Ovary (tissue), 9 donors: ENCODE results near the gene TMEM258. TPM values are rescaled to one million over a fixed set of nuclear protein-coding genes. Genes with fewer than 3 reads are reported as not detected.

ENCODE experiments used
- DNase-seq, 5 donors: peaks; one replicate each; pipeline ENCODE4 v3.0.0-alpha.2; 2019 to 2020
- H3K27ac ChIP-seq, 2 donors: fragments of 200-600 bp; one replicate each; pipeline versions ENCODE4 v1.5.1 to v1.8.0; 2019 to 2022
- H3K27me3 ChIP-seq: fragments of 200-600 bp; one replicate; pipeline ENCODE4 v1.8.0; 2022
- H3K36me3 ChIP-seq: fragments of 200-600 bp; sonication (generic); one replicate; pipeline ENCODE4 v1.5.1; 2019
- H3K4me1 ChIP-seq: one replicate; pipeline ENCODE4 v1.8.1; 2013; ENCODE audit warnings: mild to moderate bottlenecking, moderate library complexity; ENCODE audit not compliant: insufficient read depth
- H3K4me3 ChIP-seq: fragments of 200-600 bp; sonication (generic); one replicate; pipeline ENCODE4 v1.5.1; 2017
- H3K9me3 ChIP-seq, 2 donors: fragments of 200-600 bp in 1 of 2; sonication (generic) in 1 of 2; one replicate each; pipeline versions ENCODE4 v1.5.1 to v1.8.1; 2013 to 2019; ENCODE audit warnings: mild to moderate bottlenecking in 1 of 2, moderate library complexity in 1 of 2
- EP300 ChIP-seq: sonication (generic); formaldehyde crosslinking; IDR thresholded peaks from one replicate; pipeline ENCODE4 v1.6.1; 2017; ENCODE audit warnings: antibody characterized with exemption
- POLR2A ChIP-seq: fragments of 450-650 bp; IDR thresholded peaks from one replicate; pipeline ENCODE4 v1.6.1; 2017; ENCODE audit warnings: antibody characterized with exemption, mild to moderate bottlenecking, moderate library complexity
- WGBS, 3 donors: extraction: QIAGEN DNeasy Blood & Tissue Kit in 1 of 3; methylation state at CpG; one replicate each; pipeline versions ENCODE4 v1.1.5 to v1.1.7; 2013 to 2017; 5-methylcytosine and 5-hydroxymethylcytosine counted together
- intact Hi-C, 4 donors: fragments of 100-400 bp; cut with DNase I; formaldehyde crosslinking; loops; one replicate each; pipeline versions ENCODE4 v1.11.0 to v1.15.1; 2022 to 2023
- polyA plus RNA-seq, 2 donors: library from polyadenylated mRNA; stranded (reverse); fragments of 200-250 nt in 1 of 2; fragments of 350-450 nt in 1 of 2; fragmentation: Illumina TruSeq in 1 of 2; extraction: RNeasy Lipid Tissue Mini Kit (QIAGEN cat#74804) in 1 of 2; gene quantifications; one replicate each; pipeline ENCODE4 v1.2.3, GENCODE V29; 2013 to 2014
- total RNA-seq, 7 donors: library from RNA; depleted of rRNA in 2 of 7; stranded (reverse); fragments of >200 nt in 2 of 7; fragmentation: NEBNext Ultra II Directional in 3 of 7; extraction: Animal tissue kit (Norgen Biotek cat#: 25700) in 3 of 7; gene quantifications; one replicate each; pipeline versions ENCODE4 v1.1.0 to v1.2.4, GENCODE V29; 2016 to 2023
- TF ChIP-seq, protein P1 (sequence below), 3 donors: fragments of 450-650 bp in 2 of 3; fragments of 200-600 bp in 1 of 3; IDR thresholded peaks; one replicate each; pipeline versions ENCODE4 v1.5.1 to v1.8.0; 2016 to 2022; ENCODE audit warnings: antibody characterized with exemption in 3 of 3, mild to moderate bottlenecking in 1 of 3
- donor health status: DM: no; HTN: no; CAD: no; lungs with moderate emphysema.
- donor health status: DM: no; HTN: no; CAD: no.
- donor health status: Bipolar disorder and iron deficiency.
- donor health status: DM: yes; HTN: yes; CAD: no.
- donor health status: DM: no; HTN: no; CAD: no.
- donor health status: DM: yes; HTN: yes; CAD: no.

TMEM258 gene
- total and polyA plus RNA-seq, 9 donors: 32.2 to 192 (median 119) TPM

- Histone ChIP-seq H3K27ac (no peak overlapping the region), H3K4me1 (no peaks in the 10 kb centered on the region), H3K36me3 (no peaks in the 10 kb centered on the region), H3K27me3 (no peaks in the 10 kb centered on the region), H3K4me3 (no peak overlapping the region), H3K9me3 (no peaks in the 10 kb centered on the region)
- TF ChIP-seq POLR2A (no peak), EP300 (no peak)
- TF ChIP-seq, protein P1, sequence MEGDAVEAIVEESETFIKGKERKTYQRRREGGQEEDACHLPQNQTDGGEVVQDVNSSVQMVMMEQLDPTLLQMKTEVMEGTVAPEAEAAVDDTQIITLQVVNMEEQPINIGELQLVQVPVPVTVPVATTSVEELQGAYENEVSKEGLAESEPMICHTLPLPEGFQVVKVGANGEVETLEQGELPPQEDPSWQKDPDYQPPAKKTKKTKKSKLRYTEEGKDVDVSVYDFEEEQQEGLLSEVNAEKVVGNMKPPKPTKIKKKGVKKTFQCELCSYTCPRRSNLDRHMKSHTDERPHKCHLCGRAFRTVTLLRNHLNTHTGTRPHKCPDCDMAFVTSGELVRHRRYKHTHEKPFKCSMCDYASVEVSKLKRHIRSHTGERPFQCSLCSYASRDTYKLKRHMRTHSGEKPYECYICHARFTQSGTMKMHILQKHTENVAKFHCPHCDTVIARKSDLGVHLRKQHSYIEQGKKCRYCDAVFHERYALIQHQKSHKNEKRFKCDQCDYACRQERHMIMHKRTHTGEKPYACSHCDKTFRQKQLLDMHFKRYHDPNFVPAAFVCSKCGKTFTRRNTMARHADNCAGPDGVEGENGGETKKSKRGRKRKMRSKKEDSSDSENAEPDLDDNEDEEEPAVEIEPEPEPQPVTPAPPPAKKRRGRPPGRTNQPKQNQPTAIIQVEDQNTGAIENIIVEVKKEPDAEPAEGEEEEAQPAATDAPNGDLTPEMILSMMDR (IDR thresholded peaks at IDR 0.05): no peak
- WGBS, 3 donors: 30 to 44% (median 41%) methylated on average over 15 of the region's 15 CpGs
- DNase-seq: no peak
- intact Hi-C loops: no loop called here
Measured at GRCh38 chr11:61762798-61763197, 29.6 kb downstream of the TMEM258 start.

GRCh38 chr11:61762223-61762615, 30.2 kb downstream of the TMEM258 start:
- Histone ChIP-seq H3K36me3 (no peaks in the 10 kb centered on the region), H3K4me1 (no peaks in the 10 kb centered on the region), H3K27ac (no peak overlapping the region), H3K9me3 (no peaks in the 10 kb centered on the region), H3K27me3 (no peaks in the 10 kb centered on the region), H3K4me3 (no peak overlapping the region)
- intact Hi-C loops: no loop called here
- 72 to 90% (median 76%) methylated on average over 10 of the region's 10 CpGs for WGBS, 3 donors
- no peak for DNase-seq
- TF ChIP-seq, protein P1 (IDR thresholded peaks at IDR 0.05): no peak
- TF ChIP-seq EP300: no peak
- TF ChIP-seq POLR2A: no peak

DNA sequence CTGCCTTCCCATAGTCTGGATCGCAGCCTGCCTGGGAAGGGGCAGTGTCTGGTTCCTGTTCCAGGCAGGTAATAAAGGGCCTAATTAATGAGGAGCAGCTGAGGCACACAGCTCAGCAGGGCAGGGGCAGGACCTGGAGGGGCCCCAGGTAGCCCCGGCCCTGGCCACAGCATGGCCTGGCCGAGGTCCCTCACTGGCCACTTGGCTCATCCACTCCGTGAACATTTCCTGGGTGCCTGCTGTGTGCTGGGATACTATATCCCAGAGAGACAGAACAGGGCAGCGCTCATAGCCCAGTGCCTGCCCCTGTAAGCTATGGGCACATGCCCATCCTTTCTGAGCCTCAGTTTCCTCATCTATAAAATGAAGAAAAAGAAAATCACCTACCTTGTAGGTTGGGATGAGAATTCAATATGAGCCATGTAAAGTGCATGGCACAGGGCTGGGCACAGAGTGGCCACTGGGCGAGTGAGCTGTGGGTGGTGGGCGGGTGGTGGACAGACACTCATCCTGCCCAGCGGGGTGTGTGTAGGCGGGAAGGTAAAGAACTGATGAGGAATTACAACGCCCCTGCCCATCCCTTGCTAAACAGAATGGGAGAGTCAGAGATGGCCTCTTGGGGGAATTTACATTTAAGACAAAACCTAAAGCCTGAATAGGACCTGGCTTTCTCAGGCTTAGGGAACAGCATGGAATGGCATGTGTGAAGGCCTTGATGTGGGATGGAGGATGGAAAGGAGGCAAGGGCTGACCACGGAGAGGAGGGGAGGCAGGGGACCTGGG, 30.8 kb downstream of the TMEM258 start:
- no peak for DNase-seq
- H3K27me3 ChIP-seq: no peaks in the 10 kb centered on the region
- 81 to 87% (median 84%) methylated on average over 10 to 11 of the region's 11 CpGs for WGBS, 3 donors
- H3K4me1 ChIP-seq: no peaks in the 10 kb centered on the region
- H3K27ac ChIP-seq: no peak overlapping the region
- no peaks in the 10 kb centered on the region for H3K36me3 ChIP-seq
- intact Hi-C loops: no loop called here
- no peaks in the 10 kb centered on the region for H3K9me3 ChIP-seq
- no peak overlapping the region for H3K4me3 ChIP-seq
- TF ChIP-seq POLR2A (no peak), EP300 (no peak)
- TF ChIP-seq, protein P1 (IDR thresholded peaks at IDR 0.05): no peak

GRCh38 chr11:61760946-61761345, 31.5 kb downstream of the TMEM258 start:
- no peaks in the 10 kb centered on the region for H3K4me1 ChIP-seq
- H3K36me3 ChIP-seq: no peaks in the 10 kb centered on the region
- H3K4me3 ChIP-seq: no peak overlapping the region
- TF ChIP-seq POLR2A (no peak), EP300 (no peak)
- TF ChIP-seq, protein P1 (IDR thresholded peaks at IDR 0.05): no peak
- 80 to 88% (median 85%) methylated on average over 11 to 13 of the region's 13 CpGs for WGBS, 3 donors
- no peak overlapping the region for H3K27ac ChIP-seq
- H3K9me3 ChIP-seq: no peaks in the 10 kb centered on the region
- no peak for DNase-seq
- intact Hi-C loops: no loop called here
- H3K27me3 ChIP-seq: no peaks in the 10 kb centered on the region
